Activated naive CD4-positive, alpha-beta T cell treated with anti-CD3 and anti-CD28 coated beads, Interleukin-2, amount 50 U/mL, for 72 hours (primary cell): ENCODE measurements around the gene ACTRT2. TPM values are rescaled to one million over a fixed set of nuclear protein-coding genes. Genes with fewer than 3 reads are reported as not detected.

ENCODE experiments used
- ATAC-seq, 2 donors: fragments of 150-1000 bp; cut with Tn5 transposase; 2 replicates each; pipeline ENCODE4 v1.10.0; 2021; ENCODE audit warnings: mild to moderate bottlenecking in 2 of 2, moderate library complexity in 2 of 2
- DNase-seq, 2 donors: peaks; one replicate each; pipeline ENCODE4 v3.0.0; 2021 to 2022; ENCODE audit warnings: low spot score in 2 of 2
- H3K27ac Mint-ChIP-seq, 2 donors: one replicate each; pipeline ENCODE4 v1.8.0; 2022; ENCODE audit warnings: mild to moderate bottlenecking in 2 of 2, mixed read lengths in 2 of 2
- H3K36me3 Mint-ChIP-seq, 2 donors: one replicate each; pipeline ENCODE4 v1.8.0; 2022; ENCODE audit warnings: mixed read lengths in 2 of 2
- H3K9me3 Mint-ChIP-seq, 2 donors: one replicate each; pipeline ENCODE4 v1.8.0; 2022; ENCODE audit warnings: mixed read lengths in 2 of 2
- total RNA-seq, 2 donors: library from RNA; stranded (reverse); gene quantifications; one replicate each; pipeline ENCODE4 v1.2.3, GENCODE V29; 2022

Gene ACTRT2
- not detected for total RNA-seq

DNA sequence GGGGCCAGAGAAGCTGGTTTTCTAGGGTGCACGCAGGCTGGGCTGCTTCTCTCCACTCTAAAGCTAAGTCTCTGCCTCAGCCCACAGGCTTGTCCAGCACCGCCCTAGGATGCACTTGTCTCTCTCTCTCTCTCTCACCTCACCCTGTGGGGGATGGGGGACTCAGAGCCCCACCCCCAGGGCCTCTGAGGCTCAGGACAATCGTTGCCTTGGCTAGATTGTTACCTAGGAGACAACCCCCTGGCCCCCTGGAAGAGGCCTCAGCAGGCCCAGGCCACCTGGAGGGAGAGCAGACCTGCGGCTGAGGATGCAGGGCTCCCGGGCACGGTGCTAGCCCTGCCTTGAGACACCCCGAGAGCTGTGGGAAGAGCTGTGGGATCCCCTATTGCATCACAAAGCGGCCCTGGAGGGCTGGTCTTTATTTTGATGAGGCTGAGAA lies at the start of gene ACTRT2:
Gene ACTRT2 (plus strand): TSS at position 235 of the 439 bp plus-strand sequence. CDS start 220 bp downstream, outside the sequence.
- no peaks in the 10 kb centered on the region for H3K9me3 Mint-ChIP-seq
- no peak within 1 kb of the TSS for H3K27ac Mint-ChIP-seq
- no peaks in the 10 kb centered on the region for H3K36me3 Mint-ChIP-seq
- no peak for DNase-seq
- ATAC-seq, result no peak

DNA sequence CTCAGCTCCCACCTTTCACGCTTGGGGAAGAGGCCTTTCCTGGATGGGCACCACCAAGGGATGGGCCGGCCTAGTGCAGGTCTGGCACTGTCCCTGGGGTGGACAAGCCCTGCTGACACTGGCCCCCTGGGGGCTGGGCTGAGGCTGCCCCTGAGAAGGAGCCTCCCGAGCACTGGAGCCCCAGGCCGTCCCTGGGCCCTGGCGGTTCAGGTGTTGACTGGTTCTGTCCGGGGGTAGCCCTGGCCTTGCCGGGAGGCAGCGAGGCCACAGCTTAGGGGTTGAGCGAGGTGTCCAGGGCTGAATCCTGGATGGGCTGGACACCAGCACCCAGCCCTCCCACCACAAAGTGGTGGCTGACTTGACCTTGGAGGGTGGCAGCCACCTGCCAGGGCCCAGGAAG lies 49.7 kb upstream of the ACTRT2 start:
- no peak for ATAC-seq
- Mint-ChIP-seq H3K36me3 (no peaks in the 10 kb centered on the region), H3K27ac (no peak overlapping the region), H3K9me3 (no peaks in the 10 kb centered on the region)
- peak in 1 of 2 donors; percentile 37 for DNase-seq

DNA sequence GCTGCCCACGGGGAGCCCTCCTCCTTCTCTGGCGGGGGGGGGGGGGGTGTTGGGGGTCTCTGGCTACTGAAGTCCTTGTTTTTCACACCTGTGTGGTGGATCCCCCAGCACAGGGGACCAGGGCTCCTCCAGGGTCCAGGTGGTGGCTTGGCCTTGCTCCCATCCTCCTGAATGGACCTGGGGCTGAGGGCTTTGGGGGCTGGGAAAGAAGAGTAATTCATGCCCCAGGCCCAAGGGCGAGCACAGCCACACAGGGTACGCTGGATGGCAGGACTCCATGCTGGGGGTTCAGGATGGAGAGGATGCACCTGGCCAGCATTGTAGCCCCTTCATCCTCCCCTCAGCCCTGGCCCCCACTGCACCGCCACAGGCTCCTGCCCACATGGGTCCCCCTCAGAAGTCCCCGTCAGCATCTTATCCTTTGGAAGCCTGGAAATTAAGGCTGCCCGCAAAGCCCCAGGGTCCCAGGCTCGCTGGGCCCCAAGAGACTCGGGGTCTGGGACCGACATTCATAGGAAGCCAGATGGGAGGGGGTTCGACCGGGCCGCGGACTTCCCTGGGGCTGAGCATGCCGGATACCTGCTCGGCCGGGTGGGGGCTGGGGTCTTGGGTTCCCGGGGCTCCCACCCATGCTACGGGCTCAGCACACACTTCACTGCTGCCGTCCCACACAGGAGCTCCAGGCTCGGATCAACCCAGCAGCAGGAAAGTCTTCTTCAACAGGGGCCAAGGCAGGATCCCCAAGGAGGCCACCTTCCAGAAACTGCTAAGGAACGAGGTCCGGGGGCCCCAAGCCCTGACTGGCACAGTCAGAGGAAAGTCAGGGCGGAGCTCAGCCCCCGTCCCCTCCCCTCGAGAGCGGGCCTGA lies 49.0 kb upstream of the ACTRT2 start:
- Mint-ChIP-seq H3K27ac (no peak overlapping the region), H3K36me3 (no peaks in the 10 kb centered on the region), H3K9me3 (no peaks in the 10 kb centered on the region)
- ATAC-seq (no peak), DNase-seq (peak in 1 of 2 donors; percentile 41)

DNA sequence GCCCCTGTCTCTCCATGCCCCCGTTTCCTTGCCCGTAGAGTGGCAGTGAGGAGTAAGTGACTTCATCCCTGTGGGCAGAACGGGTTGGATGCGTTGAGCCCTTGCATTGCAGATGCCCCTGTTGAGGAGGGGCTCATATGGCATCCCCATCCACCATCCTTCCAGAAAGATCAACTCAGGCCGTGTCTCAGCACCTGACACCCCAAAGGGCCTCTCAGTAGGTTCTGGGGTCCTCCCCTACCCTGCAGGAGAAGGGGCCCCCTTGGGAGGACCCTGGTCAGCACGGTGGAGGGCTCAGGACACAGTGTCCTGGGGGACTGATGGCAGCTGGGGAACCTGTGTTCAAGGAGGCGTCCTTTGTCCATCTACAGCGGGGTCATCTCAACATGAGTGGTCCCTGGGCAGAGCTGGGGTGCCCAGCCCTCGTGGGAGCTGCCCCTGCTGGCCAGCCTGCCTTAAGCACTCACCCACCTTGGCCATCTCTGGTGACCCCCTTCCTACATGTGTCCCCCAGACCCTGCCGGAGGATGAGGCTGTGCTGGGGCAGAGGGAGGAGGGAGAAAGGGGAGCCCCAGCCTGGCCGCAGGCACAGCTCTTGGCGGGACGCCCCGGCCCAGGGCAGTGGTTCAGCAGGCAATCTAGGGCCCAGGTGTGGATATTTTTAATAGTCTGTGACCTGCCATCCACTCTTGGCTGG lies 48.2 kb upstream of the ACTRT2 start:
- H3K27ac Mint-ChIP-seq, result no peak overlapping the region
- H3K36me3 Mint-ChIP-seq, result no peaks in the 10 kb centered on the region
- H3K9me3 Mint-ChIP-seq, result no peaks in the 10 kb centered on the region
- peak in 1 of 2 donors; percentile 48 for DNase-seq
- ATAC-seq, result no peak

DNA sequence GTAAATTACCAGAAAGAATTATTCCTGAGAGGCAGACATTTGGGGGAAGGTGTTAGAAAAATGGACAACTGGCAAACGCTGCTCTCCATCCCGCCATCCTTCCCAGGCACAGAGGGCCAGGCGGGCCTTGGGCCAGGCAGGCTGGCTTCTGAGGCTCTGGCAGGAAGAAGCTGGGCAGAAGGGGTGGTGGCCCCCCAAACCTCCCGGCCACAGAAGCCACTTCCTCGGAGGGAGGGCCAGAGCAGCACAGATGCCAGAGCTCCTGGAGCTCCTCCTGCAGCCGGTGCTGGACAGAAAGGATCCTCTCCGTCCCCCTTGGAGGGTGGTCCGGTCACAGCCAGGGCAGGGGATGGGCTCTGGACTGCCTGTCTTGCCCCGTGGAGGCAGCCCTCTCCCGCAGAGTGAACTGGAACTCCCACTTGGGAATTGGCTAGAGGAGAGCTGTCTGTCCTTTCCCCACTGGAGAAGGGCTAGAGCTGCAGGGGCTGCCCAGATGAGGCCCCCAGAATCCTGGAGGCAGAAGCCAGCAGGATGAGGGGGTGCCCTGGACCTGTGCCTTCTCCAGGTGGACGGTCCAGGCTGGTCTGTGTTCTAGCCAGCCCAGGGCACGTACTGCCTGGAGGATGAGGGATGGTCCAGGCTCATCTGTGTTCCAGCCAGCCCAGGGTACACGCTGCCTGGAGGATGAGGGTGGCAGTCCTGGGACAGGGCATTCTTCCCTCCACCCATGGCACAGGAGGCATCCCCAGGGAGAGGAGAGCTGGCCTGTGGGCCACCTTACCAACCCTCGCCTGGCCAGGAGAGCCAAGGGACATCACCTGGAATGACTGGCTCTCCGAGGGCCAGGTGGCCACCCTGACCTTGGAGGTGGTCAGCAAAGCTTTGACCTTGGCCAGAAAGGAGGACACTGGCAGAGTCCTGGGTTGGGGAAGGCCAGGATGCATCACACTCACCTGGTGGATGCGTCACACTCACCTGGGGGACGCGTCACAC lies 47.4 kb upstream of the ACTRT2 start:
- H3K36me3 Mint-ChIP-seq, result no peaks in the 10 kb centered on the region
- ATAC-seq, result no peak
- H3K9me3 Mint-ChIP-seq, result no peaks in the 10 kb centered on the region
- H3K27ac Mint-ChIP-seq, result no peak overlapping the region
- DNase-seq, result peak in 1 of 2 donors; percentile 50

DNA sequence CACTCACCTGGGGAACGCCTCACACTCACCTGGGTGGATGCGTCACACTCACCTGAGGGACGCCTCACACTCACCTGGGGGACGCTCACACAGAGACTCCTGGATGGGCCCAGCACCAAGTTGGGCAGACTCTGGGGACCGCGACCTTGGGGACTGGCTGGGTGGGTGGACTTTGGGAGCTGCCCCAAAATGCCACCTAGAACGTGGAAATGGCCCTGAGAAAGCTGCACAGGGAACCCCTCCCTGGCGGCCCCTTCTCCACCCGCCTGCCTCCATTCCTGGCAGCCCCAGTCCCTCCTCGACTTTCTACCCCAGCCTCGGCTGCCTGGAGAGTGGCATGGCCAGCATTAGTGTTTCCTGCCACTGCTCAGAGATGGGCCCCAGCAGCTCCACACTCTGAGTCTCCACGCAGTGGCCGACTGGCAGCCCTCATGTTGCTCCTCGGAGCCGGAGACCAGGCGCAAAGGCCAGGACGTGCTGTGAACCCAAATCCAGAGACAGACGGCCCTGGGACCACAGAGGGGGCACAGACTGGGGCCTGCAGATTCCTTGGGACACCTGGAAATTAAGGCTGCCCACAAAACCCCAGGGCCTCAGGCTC lies 46.5 kb upstream of the ACTRT2 start:
- Mint-ChIP-seq H3K27ac (peak overlapping the region in 1 of 2 donors; percentile 55), H3K36me3 (no peaks in the 10 kb centered on the region), H3K9me3 (no peaks in the 10 kb centered on the region)
- DNase-seq (peak in 1 of 2 donors; percentile 47), ATAC-seq (no peak)

DNA sequence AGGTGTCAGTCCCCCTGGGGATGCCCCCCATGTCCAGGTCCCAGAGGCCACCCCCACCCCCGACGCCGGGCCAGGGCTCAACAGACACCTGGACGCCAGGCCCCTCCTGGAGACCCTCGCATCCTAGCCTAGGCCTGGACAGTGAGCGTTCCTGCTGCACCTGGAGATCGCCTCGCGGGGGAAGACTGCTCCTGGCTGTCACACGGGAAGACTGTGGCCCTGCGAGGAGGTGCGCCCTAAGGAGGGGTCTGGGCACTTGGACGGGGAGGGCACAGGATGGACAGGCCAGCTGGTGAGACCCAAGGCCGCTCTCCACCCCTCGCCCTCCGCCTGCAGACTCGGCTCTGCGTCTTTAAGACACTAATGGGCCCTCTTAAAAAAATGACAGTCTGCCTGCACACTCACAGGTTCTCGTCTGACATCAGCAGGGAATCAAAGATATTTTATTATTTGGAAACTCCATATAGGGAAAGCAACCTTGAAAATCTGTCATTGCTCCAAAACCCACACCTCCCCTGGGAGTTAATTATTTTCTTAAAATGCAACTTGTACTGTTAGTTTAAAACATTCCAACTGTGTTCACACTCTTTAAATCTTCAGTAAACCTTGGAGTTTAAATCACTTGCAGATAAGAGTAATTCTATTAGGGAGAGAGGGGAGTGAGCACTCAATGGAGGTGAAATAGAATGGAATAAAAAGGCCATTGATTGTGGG lies 45.6 kb upstream of the ACTRT2 start:
- peak in 1 of 2 donors; percentile 40 for DNase-seq
- no peak for ATAC-seq
- no peaks in the 10 kb centered on the region for H3K9me3 Mint-ChIP-seq
- H3K27ac Mint-ChIP-seq, result no peak overlapping the region
- H3K36me3 Mint-ChIP-seq, result no peaks in the 10 kb centered on the region

DNA sequence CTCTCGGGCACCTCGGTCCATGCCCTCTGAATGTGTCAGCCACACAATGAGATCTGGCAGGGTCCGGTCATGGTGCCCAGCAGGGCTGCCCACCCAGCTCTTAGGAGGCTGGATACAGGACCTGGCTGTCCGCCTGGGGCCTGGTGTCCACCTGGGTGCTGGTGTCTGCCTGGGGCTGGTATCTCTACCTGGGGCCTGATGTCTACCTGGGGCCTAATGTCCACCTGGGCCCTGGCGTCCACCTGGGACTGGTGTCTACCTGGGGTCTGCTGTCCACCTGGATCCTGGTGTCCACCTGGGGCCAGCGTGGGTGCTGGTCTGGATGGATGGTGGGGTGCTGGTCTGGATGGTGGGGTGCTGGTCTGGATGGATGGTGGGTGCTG lies 45.1 kb upstream of the ACTRT2 start:
- DNase-seq, result peak in 1 of 2 donors; percentile 49
- Mint-ChIP-seq H3K27ac (no peak overlapping the region), H3K9me3 (no peaks in the 10 kb centered on the region), H3K36me3 (no peaks in the 10 kb centered on the region)
- no peak for ATAC-seq

DNA sequence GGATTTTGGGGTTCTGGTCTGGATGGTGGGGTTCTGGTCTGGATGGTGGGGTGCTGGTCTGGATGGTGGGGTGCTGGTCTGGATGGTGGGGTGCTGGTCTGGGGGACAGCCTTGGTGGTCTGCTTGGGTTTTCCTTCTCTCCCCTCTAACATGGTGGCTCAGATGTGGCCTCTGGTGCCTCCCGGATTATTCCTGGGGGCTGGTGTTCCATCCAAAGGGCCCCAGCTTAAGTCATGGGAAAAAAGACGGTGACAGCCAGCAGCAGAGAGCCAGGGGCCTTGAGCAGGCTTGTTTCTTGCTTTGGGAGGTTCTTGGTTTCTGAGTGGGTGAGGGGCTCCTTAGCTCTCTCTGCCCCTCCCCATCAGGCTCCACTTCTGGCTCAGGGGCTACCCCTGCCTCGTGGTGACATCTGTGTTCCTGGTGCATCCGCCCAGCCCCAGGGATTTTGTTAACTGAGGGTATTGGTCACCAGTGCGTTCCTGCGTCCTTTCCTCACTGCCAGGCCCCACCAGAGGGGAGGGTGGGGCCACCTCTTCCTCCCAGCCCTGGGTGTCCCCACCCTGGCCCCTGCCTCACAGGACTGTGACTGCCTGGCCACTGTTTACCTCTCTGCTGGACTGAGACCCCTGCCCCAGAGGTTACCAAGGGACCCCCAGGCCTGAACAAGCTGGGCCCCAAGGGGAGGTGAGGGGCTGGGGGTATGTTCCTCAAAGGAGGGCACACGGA lies 43.2 kb upstream of the ACTRT2 start:
- ATAC-seq (no peak), DNase-seq (peak in 1 of 2 donors; percentile 14)
- Mint-ChIP-seq H3K9me3 (no peaks in the 10 kb centered on the region), H3K27ac (no peak overlapping the region), H3K36me3 (no peaks in the 10 kb centered on the region)

DNA sequence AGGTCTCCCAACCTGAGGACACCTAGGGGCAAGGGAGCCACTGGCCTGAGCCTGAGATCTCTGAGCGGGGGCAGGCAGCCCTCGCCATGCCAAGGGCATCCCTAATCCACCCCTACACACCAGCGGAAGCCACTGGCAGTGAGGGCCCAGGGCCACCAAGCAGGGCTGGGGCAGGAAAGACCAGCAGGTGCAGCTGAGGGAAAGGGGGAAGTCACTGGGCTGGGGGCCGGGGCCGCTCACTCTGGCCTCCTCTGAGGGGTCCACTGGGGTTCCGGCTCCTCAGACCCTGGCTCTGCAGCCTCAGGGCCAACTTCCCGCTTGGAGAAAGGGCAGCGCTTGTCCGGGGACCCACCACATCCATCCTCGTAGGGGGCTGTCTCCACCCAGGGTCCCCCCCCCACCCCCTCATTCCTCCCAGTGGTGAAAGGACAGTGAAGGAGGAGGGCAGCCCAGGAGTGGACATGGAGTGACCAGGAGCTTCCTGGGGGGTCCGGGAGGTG lies 42.5 kb upstream of the ACTRT2 start:
- Mint-ChIP-seq H3K27ac (no peak overlapping the region), H3K36me3 (no peaks in the 10 kb centered on the region), H3K9me3 (no peaks in the 10 kb centered on the region)
- ATAC-seq (no peak), DNase-seq (peak in 1 of 2 donors; percentile 25)

DNA sequence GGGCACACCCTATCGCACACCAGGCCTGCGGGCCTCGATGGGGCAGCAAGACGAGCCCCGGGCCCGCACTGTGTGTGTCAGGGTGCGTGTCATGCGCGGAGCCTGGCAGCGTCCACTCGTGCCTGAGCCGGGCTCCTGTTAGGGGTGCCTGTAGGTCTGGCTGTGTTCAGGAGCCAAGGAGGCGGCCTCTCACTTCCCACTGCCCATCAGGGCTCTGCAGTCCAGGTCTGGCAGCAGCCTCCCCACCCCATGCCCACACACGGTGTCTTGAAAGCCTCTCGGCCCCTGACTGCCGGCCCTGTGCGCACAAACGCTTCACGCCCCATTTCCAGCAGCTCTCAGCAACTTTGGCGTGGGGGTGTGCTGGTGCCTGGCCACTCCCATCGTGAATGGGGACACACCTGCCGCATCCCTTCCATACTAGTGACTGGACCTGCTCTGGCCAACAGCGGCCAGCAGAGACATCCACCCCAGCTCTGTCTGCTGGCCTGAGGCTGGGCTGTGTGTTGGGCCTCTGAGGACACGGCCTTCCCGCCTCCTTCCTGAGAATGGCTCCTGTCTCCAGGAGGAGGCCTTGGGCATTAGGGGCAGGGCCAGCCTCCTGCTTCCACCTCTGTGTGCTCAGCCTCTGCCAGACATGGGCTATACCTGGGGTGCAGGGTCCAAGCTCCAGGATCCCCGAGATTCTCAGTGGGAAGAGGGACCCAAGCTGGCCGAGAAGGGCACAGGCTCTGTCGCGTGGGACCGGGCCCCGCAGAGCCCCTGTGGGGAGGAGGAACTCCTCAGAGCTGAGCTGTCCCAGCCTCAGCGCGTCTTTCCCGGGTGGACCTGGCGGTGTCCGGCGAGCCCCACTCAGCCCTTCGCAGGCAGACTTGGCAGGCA lies 41.8 kb upstream of the ACTRT2 start:
- H3K27ac Mint-ChIP-seq, result no peak overlapping the region
- no peaks in the 10 kb centered on the region for H3K36me3 Mint-ChIP-seq
- DNase-seq, result peak in 1 of 2 donors; percentile 44
- ATAC-seq, result no peak
- H3K9me3 Mint-ChIP-seq, result no peaks in the 10 kb centered on the region

DNA sequence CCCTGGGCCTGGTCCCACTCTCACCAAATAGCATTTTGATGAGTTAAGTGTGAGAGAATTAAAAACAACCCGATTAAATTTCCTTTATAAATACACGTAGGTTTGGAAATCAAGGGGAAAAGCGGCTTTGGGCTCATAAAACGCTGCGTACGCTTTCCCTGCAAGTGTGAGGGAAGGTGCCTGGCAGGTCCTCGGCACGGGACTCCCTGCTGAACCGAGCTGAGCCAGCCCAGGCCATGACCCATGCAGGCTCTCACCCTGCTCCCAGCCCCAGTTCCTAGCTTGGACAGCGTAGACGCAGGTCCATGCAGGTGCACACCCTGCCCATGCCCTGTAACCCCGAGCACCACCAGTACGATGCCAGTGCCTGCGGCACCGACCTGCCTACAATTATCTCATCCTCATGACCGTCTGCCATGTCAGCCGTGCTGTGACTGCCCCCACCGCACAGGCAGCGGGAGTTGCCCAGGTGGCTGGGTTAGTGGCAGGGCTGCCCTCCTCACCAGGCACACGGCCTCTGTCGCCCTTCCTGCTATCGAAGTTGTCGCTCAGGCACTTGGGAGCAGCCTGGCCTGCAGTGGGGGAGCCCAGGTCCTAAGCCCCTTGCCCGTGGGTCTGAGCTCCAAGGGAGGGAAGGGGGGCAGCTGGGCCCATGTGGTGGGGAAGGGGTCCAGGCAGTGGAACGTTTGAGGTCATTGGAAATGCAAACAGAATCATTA lies 41.0 kb upstream of the ACTRT2 start:
- H3K27ac Mint-ChIP-seq, result no peak overlapping the region
- H3K36me3 Mint-ChIP-seq, result no peaks in the 10 kb centered on the region
- no peaks in the 10 kb centered on the region for H3K9me3 Mint-ChIP-seq
- DNase-seq, result peak in 1 of 2 donors; percentile 52
- ATAC-seq, result no peak

DNA sequence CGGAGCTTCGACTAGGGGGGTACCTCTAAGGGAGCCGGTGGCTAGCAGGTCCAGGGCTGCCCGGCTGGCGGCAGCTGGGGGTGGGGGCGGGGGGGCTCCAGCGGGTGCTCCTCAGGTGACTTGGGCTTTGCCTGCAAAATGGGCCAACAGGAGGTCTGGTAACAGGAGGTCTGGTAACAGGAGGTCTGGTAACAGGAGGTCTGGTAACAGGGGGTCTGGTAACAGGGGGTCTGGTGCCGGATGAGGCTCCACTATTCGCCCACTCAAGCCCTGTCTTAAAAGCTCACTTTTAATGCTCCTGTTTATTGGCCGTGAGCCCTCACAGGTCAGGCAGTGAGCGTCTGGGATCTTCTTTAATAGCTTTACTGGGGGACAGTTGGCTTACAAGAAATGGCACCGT lies 40.4 kb upstream of the ACTRT2 start:
- no peak overlapping the region for H3K27ac Mint-ChIP-seq
- DNase-seq (peak in 1 of 2 donors; percentile 3), ATAC-seq (no peak)
- H3K9me3 Mint-ChIP-seq, result no peaks in the 10 kb centered on the region
- no peaks in the 10 kb centered on the region for H3K36me3 Mint-ChIP-seq
